T47D (cell line): ENCODE results near the gene DNAAF1.
"Not testable (repeated sequence)": the region's sequence is repeated elsewhere in the genome, so short reads cannot be mapped to it uniquely, and the experiment has no call there.

Source experiments
- DNase-seq, 2 experiments: peaks; one replicate each; pipeline versions ENCODE4 v3.0.0 to v3.0.0-alpha.2; 2011 to 2012; ENCODE audit warnings: low read depth in 1 of 2, low spot score in 1 of 2
- JUND ChIP-seq: IDR thresholded peaks from 2 replicates; pipeline ENCODE4 v1.6.1; 2012; ENCODE audit warnings: low read depth
- in situ Hi-C: cut with HindIII; loops from 2 replicates; pipeline ENCODE4 v1.10.0; 2016; ENCODE audit warnings: low sequenced_read_pairs, low pct_unique_long_range_greater_than_20kb

DNAAF1 gene

GRCh38 chr16:84115919-84116719 is 29.0 kb upstream of the DNAAF1 start:
- peak in 1 of 2 experiments; percentile 72 for DNase-seq
- no peak for TF ChIP-seq JUND
- in situ Hi-C loops = no loop called here

- peak; percentile 96 to 100 for DNase-seq
- in situ Hi-C loops = no loop called here
- TF ChIP-seq JUND = no peak
Measured at GRCh38 chr16:84116720-84117493, 28.2 kb upstream of the DNAAF1 start, which contains the start of gene MBTPS1. TSS of gene MBTPS1 (minus strand) at chr16:84116942. CDS start at chr16:84101783, 15,159 bp downstream.

DNA sequence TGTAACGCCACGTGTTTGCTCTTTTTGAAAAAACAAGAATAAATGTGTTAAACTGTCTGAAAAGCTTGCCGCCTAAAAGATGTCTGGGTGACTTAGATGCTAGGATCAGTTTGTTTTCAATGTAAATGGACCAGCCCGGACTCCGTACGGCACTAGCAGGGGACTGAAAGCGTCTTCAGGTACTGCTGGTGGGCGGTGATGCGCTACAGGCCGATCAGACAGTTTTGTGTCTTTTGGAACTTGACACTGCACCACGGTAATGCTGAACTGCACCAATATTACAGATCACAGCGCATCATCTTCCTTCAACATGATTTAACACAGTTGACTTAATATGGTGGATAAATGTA is 27.6 kb upstream of the DNAAF1 start:
- in situ Hi-C loops = no loop called here
- TF ChIP-seq JUND = no peak
- no peak for DNase-seq

- DNase-seq, in situ Hi-C loops: not testable (repeated sequence)
Measured at GRCh38 chr16:84118315-84118714, 26.8 kb upstream of the DNAAF1 start.

GRCh38 chr16:84119368-84119767 is 25.7 kb upstream of the DNAAF1 start:
- no peak for DNase-seq
- no peak for TF ChIP-seq JUND
- in situ Hi-C loops = no loop called here

GRCh38 chr16:84120023-84120422 is 25.1 kb upstream of the DNAAF1 start:
- no peak for TF ChIP-seq JUND
- in situ Hi-C loops = no loop called here
- DNase-seq = no peak

- in situ Hi-C loops = no loop called here
- DNase-seq = no peak
- TF ChIP-seq JUND = no peak
Measured at GRCh38 chr16:84121007-84121406, 24.1 kb upstream of the DNAAF1 start.

DNA sequence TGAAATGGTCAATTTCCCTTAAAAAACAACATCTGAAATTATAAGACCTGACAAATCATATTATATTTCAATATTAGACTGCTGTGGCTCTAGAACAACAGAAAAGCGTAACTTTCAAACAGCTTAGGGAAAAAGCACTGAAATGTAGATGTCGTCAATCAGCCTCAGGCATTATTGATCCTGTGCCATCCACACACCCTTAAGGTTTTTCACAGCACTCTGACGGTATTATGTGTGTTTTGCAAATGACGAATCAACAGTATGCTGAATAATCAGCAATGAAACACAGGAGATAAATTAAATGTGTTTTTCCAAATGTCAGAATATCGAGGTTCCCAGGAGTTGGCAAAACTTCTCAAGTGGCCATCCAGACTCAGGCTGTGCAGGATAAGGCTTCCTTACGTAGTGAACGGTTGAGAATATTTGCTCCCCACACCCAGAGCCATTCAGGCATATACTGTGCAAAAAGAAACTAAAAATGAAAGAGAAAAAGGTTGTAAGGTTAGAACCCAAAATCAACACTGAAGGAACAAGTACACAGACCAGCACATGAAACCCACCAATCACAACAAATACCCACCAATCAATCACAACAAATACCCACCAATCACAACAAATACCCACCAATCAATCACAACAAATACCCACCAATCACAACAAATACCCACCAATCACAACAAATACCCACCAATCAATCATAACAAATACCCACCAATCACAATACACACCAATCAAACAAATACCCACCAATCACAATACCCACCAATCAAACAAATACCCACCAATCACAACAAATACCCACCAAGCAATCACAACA is 20.6 kb upstream of the DNAAF1 start:
- DNase-seq = no peak
- no peak for TF ChIP-seq JUND
- in situ Hi-C loops = no loop called here

DNA sequence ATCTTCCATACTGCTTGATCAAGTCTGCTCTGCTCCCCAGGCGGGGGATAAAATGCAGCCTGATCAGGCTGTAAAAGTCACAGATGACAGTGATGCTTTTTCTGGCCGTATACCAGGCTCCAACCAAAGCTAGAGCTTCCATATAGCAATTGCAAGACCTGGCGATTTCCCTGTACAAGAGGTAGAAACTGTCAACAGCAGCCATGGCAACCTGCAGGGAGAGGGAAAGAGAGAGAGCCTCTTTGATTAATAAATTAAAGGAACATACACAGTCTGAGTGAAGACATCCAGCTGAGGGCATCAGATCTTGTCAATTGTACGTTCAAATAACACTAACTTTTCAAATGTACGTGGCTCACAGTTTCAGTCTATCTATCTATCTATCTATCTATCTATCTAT is 14.0 kb upstream of the DNAAF1 start:
- in situ Hi-C loops = no loop called here
- TF ChIP-seq JUND = no peak
- no peak for DNase-seq

GRCh38 chr16:84132527-84133285 is 12.4 kb upstream of the DNAAF1 start:
- in situ Hi-C loops = no loop called here
- TF ChIP-seq JUND = no peak
- DNase-seq = no peak

- no peak for TF ChIP-seq JUND
- in situ Hi-C loops = no loop called here
- no peak for DNase-seq
Measured at GRCh38 chr16:84136331-84137125, 8.6 kb upstream of the DNAAF1 start.
